GM18505 (cell line): ENCODE measurements around the gene MITD1.
"Not testable (repeated sequence)": the region's sequence is repeated elsewhere in the genome, so short reads cannot be mapped to it uniquely, and the experiment has no call there.

Experiments
- ATAC-seq: cut with Tn5 transposase; IDR thresholded peaks from one replicate; pipeline ENCODE4 v1.9.1; 2021; ENCODE audit not compliant: unreplicated experiment
- POLR2A ChIP-seq: IDR thresholded peaks from 4 replicates; pipeline ENCODE4 v1.6.1; 2011; ENCODE audit warnings: borderline replicate concordance; ENCODE audit not compliant: insufficient read depth, insufficient read length; ENCODE audit errors: extremely low read depth

Gene MITD1

GRCh38 chr2:99180755-99181623 is at the start of gene MITD1, which contains the start of gene MRPL30:
MITD1 (minus strand) TSS chr2:99181058; CDS start chr2:99180981, 77 bp downstream.
MRPL30 (plus strand) TSS chr2:99181184; CDS start chr2:99186204, 5,020 bp downstream.
- peak; percentile 93 for TF ChIP-seq POLR2A
- peak; percentile 86 for ATAC-seq

GRCh38 chr2:99217929-99218501 is 37.2 kb upstream of the MITD1 start:
- no peak for TF ChIP-seq POLR2A
- ATAC-seq, result no peak

GRCh38 chr2:99216096-99216495 is 35.2 kb upstream of the MITD1 start:
- no peak for ATAC-seq
- TF ChIP-seq POLR2A, result no peak

DNA sequence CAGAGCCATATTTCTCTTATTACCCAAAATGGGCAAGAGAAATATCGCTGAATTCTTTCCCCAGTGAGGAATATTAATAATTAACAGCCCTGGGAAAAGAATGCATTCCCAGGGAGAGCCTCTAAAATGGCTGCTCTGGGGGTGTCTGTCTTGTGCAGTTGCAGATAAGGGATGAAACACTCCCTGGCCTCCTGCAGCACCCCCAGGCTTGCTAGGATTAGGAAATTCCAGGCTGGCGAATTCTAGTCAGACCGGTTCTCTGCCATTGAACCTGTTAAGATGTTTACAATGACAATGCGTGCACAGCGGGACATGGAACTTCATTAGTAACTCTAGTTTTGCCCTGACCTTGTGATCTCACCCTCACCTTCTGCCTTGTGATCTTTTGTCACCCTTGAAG is 24.6 kb upstream of the MITD1 start:
- no peak for TF ChIP-seq POLR2A
- ATAC-seq, result no peak

DNA sequence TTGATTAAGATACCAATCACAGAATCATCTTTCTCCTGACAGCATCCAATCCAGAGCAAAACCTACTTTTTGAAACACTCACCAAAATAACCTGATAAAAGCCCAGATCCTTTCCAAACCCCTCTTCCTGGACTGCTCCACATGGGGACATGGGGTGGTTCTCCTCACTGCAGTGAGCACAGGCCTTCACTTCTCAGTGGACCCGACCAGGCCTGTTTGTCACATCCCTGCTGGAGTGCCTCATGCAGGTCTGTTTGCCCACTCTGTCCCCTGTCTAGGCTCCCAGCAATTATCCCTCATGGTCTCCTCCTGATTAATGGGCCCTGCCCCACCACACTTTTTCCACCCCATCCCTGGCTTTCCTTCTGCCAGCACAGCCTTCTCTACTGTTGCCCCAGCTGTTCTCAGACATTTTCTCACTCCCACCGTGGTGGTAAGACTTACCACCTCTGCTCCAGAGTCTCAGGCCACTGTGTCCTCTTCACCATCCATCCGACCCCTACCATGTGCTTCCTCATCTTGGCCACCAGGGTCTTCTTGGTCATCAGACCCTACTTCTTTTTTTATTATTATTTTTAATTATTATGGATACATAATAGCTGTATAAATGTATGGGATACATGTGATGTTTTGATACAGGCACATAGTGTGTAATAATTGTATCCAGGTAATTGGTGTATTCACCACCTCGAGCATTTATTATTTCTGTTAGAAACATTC is 21.3 kb upstream of the MITD1 start:
- no peak for TF ChIP-seq POLR2A
- no peak for ATAC-seq

- ATAC-seq, result no peak
- TF ChIP-seq POLR2A, result no peak
Measured at GRCh38 chr2:99200076-99200800, 19.4 kb upstream of the MITD1 start.

GRCh38 chr2:99198103-99198841 is 17.4 kb upstream of the MITD1 start:
- TF ChIP-seq POLR2A, result no peak
- no peak for ATAC-seq

DNA sequence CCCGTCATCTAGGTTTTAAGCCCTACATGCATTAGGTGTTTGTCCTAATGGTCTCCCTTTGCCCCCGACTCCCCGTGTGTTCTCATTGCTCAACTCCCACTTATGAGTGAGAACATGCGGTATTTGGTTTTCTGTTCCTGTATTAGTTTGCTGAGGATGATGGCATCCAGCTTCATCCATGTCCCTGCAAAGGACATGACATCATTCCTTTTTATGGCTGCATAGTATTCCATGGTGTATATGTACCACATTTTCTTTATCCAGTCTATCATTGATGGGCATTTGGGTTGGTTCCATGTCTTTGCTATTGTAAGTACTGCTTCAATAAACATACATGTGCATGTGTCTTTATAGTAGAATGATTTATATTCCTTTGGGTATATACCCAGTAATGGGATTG is 11.5 kb upstream of the MITD1 start:
- not testable (repeated sequence) for ATAC-seq

- no peak for ATAC-seq
- no peak for TF ChIP-seq POLR2A
Measured at GRCh38 chr2:99190548-99190947, 9.7 kb upstream of the MITD1 start.

GRCh38 chr2:99188357-99188756 is 7.5 kb upstream of the MITD1 start:
- ATAC-seq, result no peak
- TF ChIP-seq POLR2A, result no peak

DNA sequence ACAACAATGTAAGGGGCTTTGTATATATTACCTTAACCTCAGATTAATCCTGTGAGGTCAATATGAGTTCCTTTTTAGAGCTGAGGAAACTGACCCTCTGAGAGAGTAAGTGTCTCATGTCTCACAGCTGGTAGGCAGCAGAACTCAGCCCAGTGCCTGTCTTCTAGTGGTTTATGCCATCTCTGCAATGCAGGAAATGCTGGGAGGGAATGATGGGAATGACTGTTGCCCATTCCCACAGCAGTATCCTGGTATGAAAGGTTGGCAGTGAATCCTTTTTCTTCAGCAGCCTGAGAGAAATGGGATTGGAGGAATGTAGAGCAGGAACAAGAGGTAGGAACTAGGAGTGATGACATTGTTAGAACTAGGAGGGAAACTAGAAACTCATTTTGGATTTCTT is 6.2 kb upstream of the MITD1 start:
- ATAC-seq, result no peak
- no peak for TF ChIP-seq POLR2A

DNA sequence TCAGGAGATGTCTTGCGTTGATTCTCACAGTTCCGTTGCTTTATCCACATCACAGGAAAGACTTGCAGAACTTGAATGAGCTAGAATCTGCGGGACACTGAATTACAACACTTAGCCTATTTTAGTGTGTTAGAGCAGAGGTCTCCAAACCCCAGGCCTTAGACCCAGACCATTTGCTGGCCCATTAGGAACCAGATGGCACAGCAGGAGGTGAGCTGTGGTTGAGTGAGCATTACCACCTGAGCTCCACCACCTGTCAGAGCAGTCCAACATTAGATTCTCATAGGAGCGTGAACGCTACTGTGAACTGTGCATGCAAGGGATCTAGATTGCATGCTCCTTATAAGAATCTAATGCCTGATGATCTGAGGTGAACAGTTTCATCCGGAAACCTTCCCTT is 4.0 kb upstream of the MITD1 start:
- TF ChIP-seq POLR2A, result no peak

DNA sequence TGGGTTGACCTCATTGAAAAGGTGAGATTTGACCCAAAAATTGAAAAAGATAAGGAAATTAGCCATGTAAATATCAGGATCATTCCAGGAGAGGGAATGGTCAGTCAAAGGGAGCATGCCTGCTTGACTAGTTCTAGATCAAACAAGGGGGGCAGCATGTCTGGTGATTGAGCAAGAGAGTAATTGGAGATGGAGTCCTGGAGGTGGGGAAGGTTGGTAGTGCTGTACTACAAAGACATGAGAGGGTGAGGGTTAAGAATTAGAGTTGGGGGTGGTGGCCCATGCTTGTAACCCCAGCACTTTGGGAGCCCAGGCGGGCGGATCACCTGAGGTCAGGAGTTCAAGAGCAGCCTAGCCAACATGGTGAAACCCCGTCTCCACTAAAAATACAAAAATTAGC is 2.2 kb upstream of the MITD1 start:
- TF ChIP-seq POLR2A, result no peak
- no peak for ATAC-seq

More for the DNA sequence above, 4.0 kb upstream of the MITD1 start:
- no peak for ATAC-seq

DNA sequence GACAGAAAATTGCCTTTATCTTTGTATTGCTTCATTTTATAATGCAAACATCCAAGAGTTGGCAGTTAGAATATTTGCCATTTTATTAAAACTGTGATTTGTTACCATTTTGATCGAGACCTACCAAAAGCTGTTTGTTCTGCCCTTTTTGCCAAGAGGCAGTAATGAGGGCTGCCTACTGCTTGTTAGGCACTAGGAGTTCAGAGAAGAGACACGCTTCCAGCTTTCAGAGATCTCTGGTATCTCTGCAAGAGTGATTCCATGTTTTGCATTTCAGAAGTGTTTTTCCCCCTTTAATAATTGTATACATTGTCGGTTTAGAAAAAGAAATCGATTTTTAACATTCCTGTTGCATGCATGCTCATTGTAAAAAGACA is 754 bp upstream of the MITD1 start:
- no peak for TF ChIP-seq POLR2A
- ATAC-seq, result no peak
